Epithelial cell of proximal tubule (primary cell): ENCODE results near the gene TTC16. TPM values are rescaled to one million over a fixed set of nuclear protein-coding genes. Genes with fewer than 3 reads are reported as not detected.

Source experiments
- DNase-seq: peaks from one replicate; pipeline ENCODE4 v3.0.0-alpha.2; 2011; ENCODE audit warnings: low read depth
- H3K4me3 ChIP-seq: 2 replicates; pipeline ENCODE4 v1.5.1; 2011; ENCODE audit warnings: low read depth, mild to moderate bottlenecking, low read length
- total RNA-seq: library from RNA; depleted of rRNA; stranded (reverse); fragments of >200 nt; gene quantifications from 2 replicates; pipeline ENCODE4 v1.2.3, GENCODE V29; 2015
- TF ChIP-seq, protein P1 (sequence below): conservative IDR thresholded peaks from 2 replicates; pipeline ENCODE4 v1.5.1; 2012; ENCODE audit warnings: low read depth, mild to moderate bottlenecking, low read length

TTC16 gene
- total RNA-seq, 1 donor from 2014 or later, result not detected

- H3K4me3 ChIP-seq, result no peak overlapping the region
- TF ChIP-seq, protein P1, sequence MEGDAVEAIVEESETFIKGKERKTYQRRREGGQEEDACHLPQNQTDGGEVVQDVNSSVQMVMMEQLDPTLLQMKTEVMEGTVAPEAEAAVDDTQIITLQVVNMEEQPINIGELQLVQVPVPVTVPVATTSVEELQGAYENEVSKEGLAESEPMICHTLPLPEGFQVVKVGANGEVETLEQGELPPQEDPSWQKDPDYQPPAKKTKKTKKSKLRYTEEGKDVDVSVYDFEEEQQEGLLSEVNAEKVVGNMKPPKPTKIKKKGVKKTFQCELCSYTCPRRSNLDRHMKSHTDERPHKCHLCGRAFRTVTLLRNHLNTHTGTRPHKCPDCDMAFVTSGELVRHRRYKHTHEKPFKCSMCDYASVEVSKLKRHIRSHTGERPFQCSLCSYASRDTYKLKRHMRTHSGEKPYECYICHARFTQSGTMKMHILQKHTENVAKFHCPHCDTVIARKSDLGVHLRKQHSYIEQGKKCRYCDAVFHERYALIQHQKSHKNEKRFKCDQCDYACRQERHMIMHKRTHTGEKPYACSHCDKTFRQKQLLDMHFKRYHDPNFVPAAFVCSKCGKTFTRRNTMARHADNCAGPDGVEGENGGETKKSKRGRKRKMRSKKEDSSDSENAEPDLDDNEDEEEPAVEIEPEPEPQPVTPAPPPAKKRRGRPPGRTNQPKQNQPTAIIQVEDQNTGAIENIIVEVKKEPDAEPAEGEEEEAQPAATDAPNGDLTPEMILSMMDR, result no peak
- DNase-seq, result no peak
These were observed 10.1 kb upstream of the TTC16 start for GRCh38 chr9:127705577-127706379.

- TF ChIP-seq, protein P1, result no peak
- no peak for DNase-seq
These were observed 9.0 kb upstream of the TTC16 start, which contains the start of gene CFAP157 for GRCh38 chr9:127706836-127707241. Gene CFAP157, plus strand, starts transcription at chr9:127706988. Its CDS starts 44 bp downstream, at chr9:127707032.

GRCh38 chr9:127707766-127708165 is 8.1 kb upstream of the TTC16 start:
- no peak overlapping the region for H3K4me3 ChIP-seq
- TF ChIP-seq, protein P1, result no peak
- no peak for DNase-seq

More at GRCh38 chr9:127706836-127707241, 9.0 kb upstream of the TTC16 start, which contains the start of gene CFAP157:
- no peak within 1 kb of the TSS for H3K4me3 ChIP-seq

DNA sequence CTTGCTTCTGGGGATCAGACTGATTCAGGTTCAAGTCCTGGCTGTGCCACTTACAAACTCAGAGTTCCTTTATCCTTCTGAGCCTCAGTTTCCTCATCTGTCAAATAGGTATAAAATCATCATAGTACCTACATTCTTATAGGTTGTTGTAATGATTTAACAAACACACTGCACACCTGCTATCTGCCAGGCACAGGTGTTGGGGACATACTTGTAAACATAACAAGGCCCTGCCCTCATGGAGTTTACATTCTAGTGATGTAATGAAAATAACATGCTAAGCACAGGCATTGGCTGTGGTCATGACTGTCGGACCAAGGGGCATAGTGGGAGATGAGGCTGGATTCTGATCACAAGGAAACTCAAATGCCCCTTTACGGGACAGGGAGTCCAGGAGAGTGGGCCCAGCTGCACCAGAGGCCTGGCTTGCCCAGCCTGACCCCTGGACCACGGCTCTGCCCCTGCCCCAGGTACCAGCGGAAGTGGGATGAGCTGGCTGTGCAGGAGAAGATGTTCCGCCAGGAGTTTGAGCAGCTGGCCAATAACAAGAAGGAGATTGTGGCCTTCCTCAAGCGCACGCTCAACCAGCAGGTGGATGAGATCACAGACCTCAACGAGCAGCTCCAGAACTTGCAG is 6.8 kb upstream of the TTC16 start:
- no peak overlapping the region for H3K4me3 ChIP-seq
- no peak for DNase-seq
- TF ChIP-seq, protein P1, result no peak

DNA sequence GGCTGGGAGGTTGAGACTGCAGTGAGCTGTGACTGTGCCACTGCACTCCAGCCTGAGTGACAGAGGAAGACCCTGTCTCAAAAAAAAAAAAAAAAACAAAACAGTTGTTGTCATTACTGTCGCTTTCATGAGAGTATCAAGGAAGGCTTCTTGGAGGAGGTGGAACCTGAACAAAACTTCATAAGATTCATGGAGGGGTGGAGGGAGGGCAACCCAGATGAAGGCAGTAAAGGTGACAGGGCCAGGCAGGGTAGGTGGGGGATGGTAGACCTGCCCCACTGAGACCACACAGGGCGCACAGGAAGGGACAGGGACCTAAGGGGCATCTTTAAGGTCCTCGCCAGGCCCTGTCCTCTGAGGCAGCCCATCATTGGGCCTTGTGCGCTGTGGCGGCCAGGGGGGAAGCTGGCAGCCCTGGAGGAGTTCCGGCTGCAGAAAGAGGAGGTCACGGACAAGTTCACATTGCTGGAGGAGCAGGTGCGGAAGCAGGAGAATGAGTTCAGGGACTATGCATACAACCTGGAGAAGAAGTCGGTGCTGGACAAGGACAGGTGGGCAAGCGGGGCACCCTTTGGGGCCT is 5.6 kb upstream of the TTC16 start:
- no peak overlapping the region for H3K4me3 ChIP-seq
- TF ChIP-seq, protein P1, result no peak
- DNase-seq, result no peak

GRCh38 chr9:127711226-127711701 is 4.6 kb upstream of the TTC16 start:
- no peak overlapping the region for H3K4me3 ChIP-seq
- TF ChIP-seq, protein P1, result no peak
- DNase-seq, result no peak
